Liver (tissue), 9 donors: ENCODE measurements around the gene GRAMD4. TPM values are rescaled to one million over a fixed set of nuclear protein-coding genes. Genes with fewer than 3 reads are reported as not detected.
"Not testable (repeated sequence)": the region's sequence is repeated elsewhere in the genome, so short reads cannot be mapped to it uniquely, and the experiment has no call there.

ENCODE experiments used
- DNase-seq: peaks from one replicate; pipeline ENCODE4 v3.0.0-alpha.2; 2017; ENCODE audit warnings: low spot score
- H3K27ac ChIP-seq, 2 donors: one replicate each; pipeline ENCODE4 v1.7.0; 2013; ENCODE audit warnings: inconsistent platforms in 2 of 2, low read length in 2 of 2, control low read depth in 1 of 2, low read depth in 1 of 2, mild to moderate bottlenecking in 1 of 2
- H3K27me3 ChIP-seq, 4 donors: one replicate each; pipeline versions ENCODE4 v1.6.1 to v1.7.0; 2013; ENCODE audit warnings: low read length in 3 of 4, inconsistent platforms in 1 of 4, mild to moderate bottlenecking in 1 of 4, moderate library complexity in 1 of 4; ENCODE audit not compliant: control insufficient read depth in 4 of 4, insufficient read depth in 4 of 4
- H3K36me3 ChIP-seq, 4 donors: one replicate each; pipeline versions ENCODE4 v1.6.1 to v1.7.0; 2013; ENCODE audit warnings: low read length in 3 of 4, mild to moderate bottlenecking in 3 of 4, low read depth in 1 of 4, moderate library complexity in 1 of 4; ENCODE audit not compliant: control insufficient read depth in 4 of 4, insufficient read depth in 3 of 4
- H3K4me1 ChIP-seq, 4 donors: one replicate each; pipeline versions ENCODE4 v1.6.1 to v1.7.0; 2013; ENCODE audit warnings: low read length in 3 of 4, mild to moderate bottlenecking in 3 of 4, moderate library complexity in 1 of 4; ENCODE audit not compliant: control insufficient read depth in 4 of 4, insufficient read depth in 4 of 4
- H3K4me3 ChIP-seq, 3 donors: one replicate each; pipeline versions ENCODE4 v1.6.1 to v1.7.0; 2013; ENCODE audit warnings: low read length in 3 of 3, control low read depth in 1 of 3, low read depth in 1 of 3, mild to moderate bottlenecking in 1 of 3
- H3K9ac ChIP-seq, 2 donors: one replicate each; pipeline ENCODE4 v1.7.0; 2013; ENCODE audit warnings: low read length in 2 of 2, mild to moderate bottlenecking in 2 of 2, moderate library complexity in 2 of 2, control low read depth in 1 of 2, low read depth in 1 of 2
- H3K9me3 ChIP-seq, 4 donors: one replicate each; pipeline versions ENCODE4 v1.6.1 to v1.7.0; 2013; ENCODE audit warnings: low read length in 3 of 4; ENCODE audit not compliant: control insufficient read depth in 4 of 4
- ATF3 ChIP-seq: IDR thresholded peaks from 2 replicates; pipeline ENCODE4 v1.6.1; 2016; ENCODE audit warnings: antibody characterized with exemption
- CTCF ChIP-seq: fragments of 150-350 bp; IDR thresholded peaks from 2 replicates; pipeline ENCODE4 v1.5.1; 2017; ENCODE audit warnings: improper control_type of control experiment, low read depth, low read length; ENCODE audit not compliant: missing input control
- EGR1 ChIP-seq, 2 donors: IDR thresholded peaks; 2 replicates each; pipeline ENCODE4 v1.6.1; 2016 to 2018; ENCODE audit warnings: antibody characterized with exemption in 2 of 2, low read depth in 2 of 2
- FOXA1 ChIP-seq: IDR thresholded peaks from 2 replicates; pipeline ENCODE4 v1.6.1; 2016; ENCODE audit warnings: antibody characterized with exemption
- FOXA2 ChIP-seq: IDR thresholded peaks from 2 replicates; pipeline ENCODE4 v1.6.1; 2016; ENCODE audit warnings: antibody characterized with exemption
- GABPA ChIP-seq, 2 donors: IDR thresholded peaks in 1 of 2; conservative IDR thresholded peaks in 1 of 2; 2 replicates each; pipeline ENCODE4 v1.6.1; 2016; ENCODE audit warnings: antibody characterized with exemption in 2 of 2, mild to moderate bottlenecking in 1 of 2, moderate library complexity in 1 of 2
- HNF4G ChIP-seq: IDR thresholded peaks from 2 replicates; pipeline ENCODE4 v1.6.1; 2016; ENCODE audit warnings: antibody characterized with exemption
- JUND ChIP-seq, 2 donors: IDR thresholded peaks; 2 replicates each; pipeline ENCODE4 v1.6.1; 2016; ENCODE audit warnings: antibody characterized with exemption in 2 of 2
- MAX ChIP-seq: IDR thresholded peaks from 2 replicates; pipeline ENCODE4 v1.6.1; 2016; ENCODE audit warnings: antibody characterized with exemption
- REST ChIP-seq: IDR thresholded peaks from 2 replicates; pipeline ENCODE4 v1.6.1; 2016; ENCODE audit warnings: antibody characterized with exemption, mild to moderate bottlenecking
- RXRA ChIP-seq, 2 donors: IDR thresholded peaks; 2 replicates each; pipeline ENCODE4 v1.6.1; 2017 to 2018; ENCODE audit warnings: antibody characterized with exemption in 2 of 2, mild to moderate bottlenecking in 1 of 2
- TAF1 ChIP-seq: conservative IDR thresholded peaks from 2 replicates; pipeline ENCODE4 v1.6.1; 2016; ENCODE audit warnings: antibody characterized with exemption, mild to moderate bottlenecking
- ZBTB33 ChIP-seq: IDR thresholded peaks from 2 replicates; pipeline ENCODE4 v1.6.1; 2016; ENCODE audit warnings: antibody characterized with exemption
- WGBS: extraction: QIAGEN DNeasy Blood & Tissue Kit; methylation state at CpG from one replicate; pipeline ENCODE4 v1.1.7; 2013; 5-methylcytosine and 5-hydroxymethylcytosine counted together
- polyA plus RNA-seq, 2 donors: library from polyadenylated mRNA; stranded (reverse) in 1 of 2; unstranded in 1 of 2; fragments of 200-250 nt in 1 of 2; fragments of >200 nt in 1 of 2; fragmentation: Nextera tagmentation in 1 of 2; extraction: Ambion mirVana in 1 of 2; gene quantifications; one replicate each; pipeline versions ENCODE4 v1.2.1 to v1.2.3, GENCODE V29; 2013 to 2015
- total RNA-seq, 2 donors: library from RNA; depleted of rRNA; stranded (reverse); fragments of >200 nt; gene quantifications; one replicate each; pipeline ENCODE4 v1.2.3, GENCODE V29; 2014
- donor health status: healthy.
- donor health status: healthy.
- donor health status: healthy.
- donor health status: healthy.
- donor health status: healthy.

Gene GRAMD4
- total and polyA plus RNA-seq, 4 donors = 2.7 to 53.5 (median 21.6) TPM

GRCh38 chr22:46618667-46619066, 1.5 kb upstream of the GRAMD4 start:
- 84% methylated on average over 19 of the region's 19 CpGs for WGBS

GRCh38 chr22:46619240-46619829, 851 bp upstream of the GRAMD4 start:
- Histone ChIP-seq H3K9ac (no peak overlapping the region), H3K36me3 (no peaks in the 10 kb centered on the region), H3K27ac (no peak overlapping the region), H3K4me3 (no peak overlapping the region), H3K4me1 (peaks cover 5 to 11% (median 6%) of the 10 kb centered on the region in 4 donors), H3K27me3 (no peaks in the 10 kb centered on the region), H3K9me3 (no peaks in the 10 kb centered on the region)
- no peak for TF ChIP-seq RXRA (IDR thresholded peaks at IDR 0.05)
- DNase-seq = no peak
- 93% methylated on average over 10 of the region's 10 CpGs for WGBS

More at GRCh38 chr22:46618667-46619066, 1.5 kb upstream of the GRAMD4 start:
- Histone ChIP-seq H3K9me3 (no peaks in the 10 kb centered on the region), H3K4me3 (no peak overlapping the region), H3K27me3 (no peaks in the 10 kb centered on the region), H3K36me3 (no peaks in the 10 kb centered on the region), H3K9ac (no peak overlapping the region), H3K4me1 (peaks cover 5 to 14% (median 6%) of the 10 kb centered on the region in 4 donors), H3K27ac (no peak overlapping the region)
- no peak for TF ChIP-seq TAF1
- TF ChIP-seq REST = no peak
- TF ChIP-seq JUND (IDR thresholded peaks at IDR 0.05) = no peak
- no peak for TF ChIP-seq FOXA2
- no peak for TF ChIP-seq ZBTB33
- no peak for TF ChIP-seq FOXA1
- no peak for TF ChIP-seq GABPA (IDR thresholded peaks at IDR 0.05 in 1 of 2, conservative IDR thresholded peaks at IDR 0.05 in 1 of 2)
- no peak for TF ChIP-seq EGR1 (IDR thresholded peaks at IDR 0.05; ENCODE audit: low read depth in 2 of 2)
- no peak for DNase-seq

GRCh38 chr22:46620588-46621242, 529 bp downstream of the GRAMD4 start:
- 92% methylated on average over 23 of the region's 23 CpGs for WGBS
- no peak for TF ChIP-seq HNF4G
- TF ChIP-seq FOXA2 = no peak
- TF ChIP-seq EGR1 (IDR thresholded peaks at IDR 0.05; ENCODE audit: low read depth in 2 of 2) = no peak
- no peak for TF ChIP-seq FOXA1
- no peak for TF ChIP-seq MAX
- TF ChIP-seq ATF3 = no peak
- no peak for TF ChIP-seq CTCF
- DNase-seq = no peak

GRCh38 chr22:46621243-46621930, 1.2 kb downstream of the GRAMD4 start:
- DNase-seq, H3K9me3 ChIP-seq, H3K27me3 ChIP-seq, H3K9ac ChIP-seq, H3K27ac ChIP-seq, H3K36me3 ChIP-seq, H3K4me3 ChIP-seq: not testable (repeated sequence)
- 97% methylated on average over 27 of the region's 38 CpGs for WGBS
- H3K4me1 ChIP-seq = peaks cover 5 to 11% (median 6%) of the 10 kb centered on the region in 4 donors

More at GRCh38 chr22:46620588-46621242, 529 bp downstream of the GRAMD4 start:
- H3K27ac ChIP-seq = no peak overlapping the region
- peaks cover 5 to 11% (median 6%) of the 10 kb centered on the region in 4 donors for H3K4me1 ChIP-seq
- H3K4me3 ChIP-seq = no peak overlapping the region
- H3K9ac ChIP-seq = no peak overlapping the region
- H3K27me3 ChIP-seq = no peaks in the 10 kb centered on the region
- H3K36me3 ChIP-seq = no peaks in the 10 kb centered on the region
- H3K9me3 ChIP-seq = no peaks in the 10 kb centered on the region
